B cell (primary cell): ENCODE data around the gene IL22RA2. TPM values are rescaled to one million over a fixed set of nuclear protein-coding genes. Genes with fewer than 3 reads are reported as not detected.

ENCODE experiments used
- ATAC-seq: fragments of 200-7000 bp; cut with Tn5 transposase; one replicate; pipeline ENCODE4 v1.10.0; 2021; ENCODE audit warnings: low read depth, mild to moderate bottlenecking, moderate number of reproducible peaks, moderate library complexity
- CTCF ChIA-PET: fragments of 350-600 bp; sonication (Branson Sonifier 250); formaldehyde crosslinking; loops from one replicate; lab custom pipeline; 2021; ENCODE audit warnings: antibody characterized with exemption, inconsistent platforms; lab: Charles Lee
- POLR2A ChIA-PET: fragments of 350-600 bp; sonication (Branson Sonifier 250); formaldehyde crosslinking; loops from one replicate; lab custom pipeline; 2021; ENCODE audit warnings: antibody characterized with exemption; lab: Charles Lee
- DNase-seq: peaks from one replicate; pipeline ENCODE4 v3.0.0; 2013
- H2AFZ ChIP-seq: 2 replicates; pipeline ENCODE4 v1.6.1; 2012; ENCODE audit warnings: mild to moderate bottlenecking, low read depth, low read length; ENCODE audit not compliant: insufficient read depth, poor library complexity, severe bottlenecking
- H3K27ac ChIP-seq, 2 donors: 1 replicate in 1 of 2; 2 replicates in 1 of 2; pipeline ENCODE4 v1.5.1; 2012 to 2013; ENCODE audit warnings: low read length in 2 of 2, mild to moderate bottlenecking in 2 of 2, moderate library complexity in 1 of 2
- H3K27me3 ChIP-seq, 4 experiments: fragments of 200-600 bp in 1 of 4; sonication (generic) in 1 of 4; replicated peaks in 1 of 4; 1 replicate in 2 of 4; 2 replicates in 2 of 4; pipeline versions ENCODE4 v1.6.1 to v1.7.0; 2013 to 2016; ENCODE audit warnings: low read length in 3 of 4, mild to moderate bottlenecking in 2 of 4, mixed read lengths in 1 of 4, moderate library complexity in 1 of 4; ENCODE audit not compliant: insufficient read depth in 4 of 4, control insufficient read depth in 3 of 4; ENCODE audit errors: control extremely low read depth in 1 of 4
- H3K36me3 ChIP-seq, 2 experiments: replicated peaks in 1 of 2; 1 replicate in 1 of 2; 2 replicates in 1 of 2; pipeline versions ENCODE4 v1.6.1 to v1.7.1; 2013; ENCODE audit warnings: low read length in 1 of 2; ENCODE audit not compliant: insufficient read depth in 2 of 2, control insufficient read depth in 1 of 2; ENCODE audit errors: control extremely low read depth in 1 of 2, extremely low read depth in 1 of 2
- H3K4me1 ChIP-seq, 2 donors: fragments of 200-600 bp in 1 of 2; sonication (generic) in 1 of 2; 1 replicate in 1 of 2; 2 replicates in 1 of 2; pipeline versions ENCODE4 v1.5.1 to v1.6.1; 2013 to 2017; ENCODE audit warnings: low read length in 2 of 2; ENCODE audit not compliant: control insufficient read depth in 2 of 2, insufficient read depth in 2 of 2
- H3K4me2 ChIP-seq: replicated peaks from 2 replicates; pipeline ENCODE3; 2012; ENCODE audit warnings: mild to moderate bottlenecking, low read depth, low read length; ENCODE audit not compliant: poor library complexity, severe bottlenecking
- H3K4me3 ChIP-seq, 5 experiments: fragments of 200-600 bp in 1 of 5; sonication (generic) in 1 of 5; 1 replicate in 3 of 5; 2 replicates in 2 of 5; pipeline versions ENCODE4 v1.5.1 to v1.7.0; 2011 to 2016; ENCODE audit warnings: low read length in 4 of 5, mild to moderate bottlenecking in 4 of 5, low read depth in 2 of 5, control low read depth in 1 of 5, moderate library complexity in 1 of 5; ENCODE audit not compliant: insufficient read depth in 1 of 5; ENCODE audit errors: control extremely low read depth in 1 of 5, extremely low read depth in 1 of 5
- H3K79me2 ChIP-seq: fragments of 200-600 bp; sonication (generic); one replicate; pipeline ENCODE4 v1.6.0; 2016; ENCODE audit warnings: low read length; ENCODE audit not compliant: control insufficient read depth, insufficient read depth
- H3K9ac ChIP-seq: fragments of 200-600 bp; sonication (generic); 2 replicates; pipeline ENCODE4 v1.6.1; 2017; ENCODE audit warnings: mild to moderate bottlenecking, low read length, moderate library complexity
- H3K9me3 ChIP-seq, 3 donors: one replicate each; pipeline versions ENCODE4 v1.6.1 to v1.7.1; 2013; ENCODE audit warnings: low read length in 2 of 3; ENCODE audit not compliant: control insufficient read depth in 2 of 3, insufficient read depth in 1 of 3; ENCODE audit errors: control extremely low read depth in 1 of 3
- H4K20me1 ChIP-seq: 2 replicates; pipeline ENCODE4 v1.6.0; 2012; ENCODE audit warnings: mild to moderate bottlenecking, low read length; ENCODE audit not compliant: insufficient read depth, control insufficient read depth, poor library complexity, severe bottlenecking
- H3K27ac Mint-ChIP-seq: one replicate; pipeline ENCODE4 v1.8.0; 2021; ENCODE audit warnings: mixed read lengths
- H3K27me3 Mint-ChIP-seq: one replicate; pipeline ENCODE4 v1.8.0; 2021; ENCODE audit warnings: mixed read lengths
- H3K4me1 Mint-ChIP-seq: one replicate; pipeline ENCODE4 v1.8.0; 2021; ENCODE audit warnings: mixed read lengths
- H3K4me3 Mint-ChIP-seq: one replicate; pipeline ENCODE4 v1.8.0; 2021; ENCODE audit warnings: mixed read lengths
- H3K9me3 Mint-ChIP-seq: one replicate; pipeline ENCODE4 v1.8.0; 2022; ENCODE audit warnings: mixed read lengths; ENCODE audit not compliant: insufficient read depth
- CTCF ChIP-seq: fragments of 200-600 bp; IDR thresholded peaks from one replicate; pipeline ENCODE4 v1.8.0; 2022; ENCODE audit warnings: antibody characterized with exemption, mild to moderate bottlenecking
- EZH2 ChIP-seq: IDR thresholded peaks from 2 replicates; pipeline ENCODE4 v1.6.1; 2012; ENCODE audit warnings: borderline replicate concordance, low read depth, mild to moderate bottlenecking, moderate library complexity, low read length; ENCODE audit not compliant: insufficient read depth, poor library complexity, severe bottlenecking
- WGBS: methylation state at CpG from one replicate; pipeline ENCODE4 v1.1.5; 2013; ENCODE audit warnings: missing lambda C conversion rate; ENCODE audit not compliant: insufficient coverage; 5-methylcytosine and 5-hydroxymethylcytosine counted together
- intact Hi-C: fragments of 100-400 bp; cut with micrococcal nuclease; formaldehyde crosslinking; loops from one replicate; pipeline ENCODE4 v1.10.0; 2022
- polyA plus RNA-seq: library from polyadenylated mRNA; depleted of rRNA; stranded (reverse); fragments of >200 nt; gene quantifications from 2 replicates; pipeline ENCODE4 v1.2.3, GENCODE V29; 2012
- total RNA-seq, 2 donors: library from RNA; stranded (reverse); fragments of 120-200 nt in 1 of 2; gene quantifications; 1 replicate in 1 of 2; 2 replicates in 1 of 2; pipeline versions ENCODE4 v1.2.3 to v1.2.4, GENCODE V29; 2013 to 2022

Gene IL22RA2
- total and polyA plus RNA-seq, 2 donors (not counting 1 experiment from before 2014, with no cell fraction given), result not detected

GRCh38 chr6:137172734-137173431 is 561 bp downstream of the IL22RA2 start:
- H3K27me3 ChIP-seq, result no peaks in the 10 kb centered on the region
- ATAC-seq, result no peak
- H3K4me2 ChIP-seq, result peak overlapping the region; percentile 65
- Mint-ChIP-seq H3K9me3 (peaks cover 2% of the 10 kb centered on the region), H3K4me1 (peaks cover 73% of the 10 kb centered on the region), H3K27me3 (no peaks in the 10 kb centered on the region), H3K4me3 (peak overlapping the region; percentile 71), H3K27ac (peak overlapping the region; percentile 93)
- intact Hi-C loops, result no loop called here
- no peak for DNase-seq
- 79% methylated on average over 5 of the region's 11 CpGs for WGBS
- ChIA-PET CTCF (interaction anchor here (1.4 to 10.3 kb wide), 5 partner anchors 12 to 141 kb away, joined by 3 to 265 read pairs (median 10); no protein-coding TSS in a partner anchor), POLR2A (no interaction called here)
- H3K27ac ChIP-seq, result peak overlapping the region; percentile 77 to 87
- no peaks in the 10 kb centered on the region for H3K36me3 ChIP-seq
- H2AFZ ChIP-seq, result peak overlapping the region; percentile 69
- peaks cover 61 to 66% of the 10 kb centered on the region in 2 donors for H3K4me1 ChIP-seq
- no peak overlapping the region for H3K9ac ChIP-seq
- TF ChIP-seq EZH2 (no peak), CTCF (no peak)
- no peaks in the 10 kb centered on the region for H3K79me2 ChIP-seq
- peaks cover 0 to 4% (median 0%) of the 10 kb centered on the region in 3 donors for H3K9me3 ChIP-seq
- H3K4me3 ChIP-seq, result no peak overlapping the region
- no peaks in the 10 kb centered on the region for H4K20me1 ChIP-seq
